ENCODE data around the gene FUT7. TPM values are rescaled to one million over a fixed set of nuclear protein-coding genes. Genes with fewer than 3 reads are reported as not detected.

Gene FUT7
- total RNA-seq, 4 donors from 2014 or later: not detected

GRCh38 chr9:137000177-137000930 lies 31.5 kb downstream of the FUT7 start:
- TF ChIP-seq CTCF (IDR thresholded peaks at IDR 0.05): no peak
- TF ChIP-seq POLR2A (IDR thresholded peaks at IDR 0.05): no peak
- H3K4me1 ChIP-seq: peaks cover 0 to 13% of the 10 kb centered on the region in 2 donors
- H3K9me3 ChIP-seq: no peaks in the 10 kb centered on the region
- intact Hi-C loops (cut with DNase I; ENCODE audit: low total_unique reads): no loop called here
- no peaks in the 10 kb centered on the region for H3K36me3 ChIP-seq
- no peak overlapping the region for H3K27ac ChIP-seq
- no peak overlapping the region for H3K4me3 ChIP-seq
- H3K27me3 ChIP-seq: no peaks in the 10 kb centered on the region
- no peak for DNase-seq

GRCh38 chr9:136997830-136998234 lies 34.1 kb downstream of the FUT7 start:
- Histone ChIP-seq H3K9me3 (no peaks in the 10 kb centered on the region), H3K27ac (no peak overlapping the region), H3K4me3 (no peak overlapping the region), H3K4me1 (peaks cover 0 to 16% of the 10 kb centered on the region in 2 donors), H3K27me3 (no peaks in the 10 kb centered on the region), H3K36me3 (no peaks in the 10 kb centered on the region)
- TF ChIP-seq POLR2A (IDR thresholded peaks at IDR 0.05) (no peak), CTCF (IDR thresholded peaks at IDR 0.05) (no peak)
- no peak for DNase-seq
- intact Hi-C loops (cut with DNase I; ENCODE audit: low total_unique reads): no loop called here

- intact Hi-C loops (cut with DNase I; ENCODE audit: low total_unique reads): no loop called here
- H3K27ac ChIP-seq: no peak overlapping the region
- no peaks in the 10 kb centered on the region for H3K27me3 ChIP-seq
- no peak for TF ChIP-seq POLR2A (IDR thresholded peaks at IDR 0.05)
- TF ChIP-seq CTCF (IDR thresholded peaks at IDR 0.05): no peak
- H3K36me3 ChIP-seq: no peaks in the 10 kb centered on the region
- H3K9me3 ChIP-seq: no peaks in the 10 kb centered on the region
- H3K4me1 ChIP-seq: peaks cover 0 to 19% of the 10 kb centered on the region in 2 donors
- no peak for DNase-seq
- H3K4me3 ChIP-seq: no peak overlapping the region
Observed at GRCh38 chr9:136997371-136997770, 34.5 kb downstream of the FUT7 start.

GRCh38 chr9:136996361-136997292 lies 35.3 kb downstream of the FUT7 start, which contains the start of gene CLIC3:
Gene CLIC3, minus strand, starts transcription at chr9:136996568. Its CDS starts 25 bp downstream, at chr9:136996543.
- no peak within 1 kb of the TSS for H3K4me3 ChIP-seq
- H3K4me1 ChIP-seq: peaks cover 0 to 19% of the 10 kb centered on the region in 2 donors
- H3K9me3 ChIP-seq: no peaks in the 10 kb centered on the region
- no peak for TF ChIP-seq CTCF (IDR thresholded peaks at IDR 0.05)
- no peak for TF ChIP-seq POLR2A (IDR thresholded peaks at IDR 0.05)
- intact Hi-C loops (cut with DNase I; ENCODE audit: low total_unique reads): no loop called here
- H3K27me3 ChIP-seq: no peaks in the 10 kb centered on the region
- no peaks in the 10 kb centered on the region for H3K36me3 ChIP-seq
- no peak within 1 kb of the TSS for H3K27ac ChIP-seq
- no peak for DNase-seq
